IPS-18c (cell line): ENCODE measurements around the gene GAL.

Source experiments
- H3K4me3 ChIP-seq: 2 replicates; pipeline ENCODE4 v1.7.0; 2013; ENCODE audit warnings: low read depth, mild to moderate bottlenecking, low read length, moderate library complexity; ENCODE audit not compliant: insufficient read depth
- H3K9me3 ChIP-seq: one replicate; pipeline ENCODE4 v1.6.1; 2013; ENCODE audit warnings: mild to moderate bottlenecking, low read length, moderate library complexity; ENCODE audit not compliant: control insufficient read depth, insufficient read depth

GAL gene

DNA sequence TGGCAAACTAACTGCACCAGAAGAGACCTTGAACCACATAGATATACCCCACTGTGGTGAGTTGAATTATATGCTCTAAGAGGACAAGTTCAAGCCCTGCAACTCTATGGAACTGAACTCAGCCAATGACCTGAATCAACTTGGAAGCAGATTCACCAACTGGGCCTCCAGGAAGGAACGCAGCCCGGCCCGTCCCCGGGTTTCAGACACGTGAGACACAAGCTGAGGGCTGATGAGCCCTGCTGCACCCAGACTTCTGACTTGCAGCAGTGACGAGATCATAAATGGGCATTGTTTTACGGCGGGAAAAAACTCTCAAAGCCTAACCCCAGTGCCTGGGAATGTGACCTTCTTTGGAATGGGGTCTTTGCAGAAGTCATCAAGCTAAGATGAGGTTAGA is 28.5 kb upstream of the GAL start:
- no peak overlapping the region for H3K4me3 ChIP-seq
- peaks cover 4% of the 10 kb centered on the region for H3K9me3 ChIP-seq

DNA sequence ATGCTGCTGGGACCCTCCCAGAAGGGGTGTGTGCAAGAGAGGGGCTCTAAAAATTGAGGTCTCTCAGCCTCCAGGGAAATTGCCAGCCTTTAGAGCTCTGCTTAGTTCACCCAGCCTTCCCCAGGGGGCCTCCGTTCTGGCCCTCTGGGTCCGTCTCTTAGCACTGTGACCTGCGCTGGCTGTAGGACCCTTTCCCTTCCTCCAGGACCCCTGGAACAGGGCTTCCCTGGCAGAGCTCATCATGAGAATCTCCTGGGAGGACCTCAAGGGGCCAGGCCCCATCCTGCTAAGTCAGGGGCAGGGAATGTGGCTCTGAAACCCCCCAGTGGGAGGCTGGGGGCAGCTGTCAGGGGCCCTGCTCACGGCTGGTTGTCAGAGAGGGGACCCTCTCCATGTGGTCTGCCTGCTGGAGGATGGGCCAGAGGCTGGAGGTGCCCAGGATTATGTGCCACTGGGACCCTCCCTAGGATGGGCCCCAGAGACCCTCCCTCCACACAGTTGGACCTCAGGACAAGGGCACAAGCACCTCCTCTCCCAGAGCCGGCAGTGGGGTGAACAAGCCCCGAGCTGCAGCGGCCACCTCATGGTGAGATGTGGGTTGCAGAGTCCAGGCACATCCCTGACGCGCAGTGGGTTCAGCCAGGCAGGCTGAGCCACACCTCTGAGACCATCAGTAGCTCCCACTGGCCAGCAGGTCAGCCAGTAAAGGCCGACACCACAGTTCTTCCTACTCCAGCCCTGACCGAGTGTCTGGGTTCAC is 27.1 kb upstream of the GAL start:
- Histone ChIP-seq H3K9me3 (peaks cover 4% of the 10 kb centered on the region), H3K4me3 (no peak overlapping the region)

DNA sequence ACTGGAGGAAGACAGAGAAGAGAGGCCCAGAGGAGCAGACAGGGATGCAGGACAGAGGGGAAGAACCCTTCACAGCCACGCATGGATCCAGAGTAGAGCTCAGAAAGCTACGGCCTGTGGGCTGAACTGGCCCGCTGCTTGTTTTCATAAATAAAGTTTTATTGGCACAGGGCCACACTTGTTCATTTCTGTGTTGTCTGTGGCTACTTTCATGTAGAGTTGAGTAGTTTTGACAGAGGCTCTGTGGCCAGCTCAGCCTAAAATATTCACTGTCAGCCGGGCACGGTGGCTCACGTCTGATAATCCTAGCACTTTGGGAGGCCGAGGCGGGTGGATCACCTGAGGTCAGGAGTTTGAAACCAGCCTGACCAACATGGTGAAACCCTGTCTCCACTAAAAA is 26.2 kb upstream of the GAL start:
- peaks cover 9% of the 10 kb centered on the region for H3K9me3 ChIP-seq
- no peak overlapping the region for H3K4me3 ChIP-seq

DNA sequence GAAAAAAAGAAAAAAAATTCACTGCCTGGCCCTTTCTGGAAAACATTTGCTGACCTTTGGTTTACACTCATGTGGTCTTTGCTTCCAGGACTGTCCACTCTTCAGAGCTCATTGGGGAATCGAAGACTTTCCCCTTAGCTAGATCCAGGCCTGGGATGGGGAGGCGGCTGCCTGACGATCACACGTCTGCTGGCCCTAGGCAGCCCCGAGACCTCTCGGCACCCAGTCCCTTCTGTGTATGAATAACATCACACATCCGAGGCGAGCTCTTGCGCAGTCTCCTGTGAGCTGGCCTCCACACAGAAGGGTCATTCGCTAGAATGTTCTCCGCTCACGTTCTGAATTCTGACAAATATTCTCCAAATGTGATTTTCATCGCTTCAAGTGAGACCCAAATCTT is 25.7 kb upstream of the GAL start:
- H3K4me3 ChIP-seq = no peak overlapping the region

DNA sequence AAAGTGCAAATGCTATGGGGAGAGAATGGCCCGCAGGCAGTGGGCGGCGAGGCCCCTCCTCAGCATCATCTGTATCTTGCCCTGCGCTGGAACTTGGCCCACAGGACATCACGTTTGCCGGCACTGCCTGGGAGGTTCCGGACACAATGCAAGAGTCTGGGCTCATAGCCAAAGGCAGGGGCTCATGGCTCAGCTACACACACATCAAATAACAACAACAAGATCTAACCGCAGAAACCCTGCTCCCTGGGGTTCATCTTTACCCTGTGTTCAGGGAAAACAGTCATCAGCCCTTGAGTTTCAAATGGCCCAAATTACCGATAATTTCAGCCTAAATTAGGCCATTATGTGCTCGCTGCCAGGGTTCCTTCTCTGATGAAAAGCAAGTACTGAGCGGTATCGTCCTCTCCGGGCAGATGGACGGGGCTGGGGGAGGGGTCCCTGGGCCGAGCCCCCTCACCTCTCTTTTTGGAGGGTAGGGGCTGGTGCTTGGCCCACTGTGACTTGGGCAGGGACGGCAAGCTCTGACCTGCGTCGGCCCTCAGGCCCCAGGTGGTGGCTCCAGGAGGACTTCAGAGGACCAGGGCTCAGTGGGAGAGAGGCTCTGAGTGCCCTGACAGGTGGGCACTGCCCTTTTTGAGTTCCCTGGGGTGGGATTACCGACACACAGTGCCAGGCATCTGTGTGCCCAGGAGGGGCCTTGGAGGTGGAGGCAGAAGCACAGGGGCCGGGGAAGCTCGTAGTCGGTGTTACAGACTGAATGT is 25.0 kb upstream of the GAL start:
- H3K4me3 ChIP-seq = no peak overlapping the region
- H3K9me3 ChIP-seq = peaks cover 9% of the 10 kb centered on the region

More for the DNA sequence above, 25.7 kb upstream of the GAL start:
- H3K9me3 ChIP-seq = peaks cover 9% of the 10 kb centered on the region

DNA sequence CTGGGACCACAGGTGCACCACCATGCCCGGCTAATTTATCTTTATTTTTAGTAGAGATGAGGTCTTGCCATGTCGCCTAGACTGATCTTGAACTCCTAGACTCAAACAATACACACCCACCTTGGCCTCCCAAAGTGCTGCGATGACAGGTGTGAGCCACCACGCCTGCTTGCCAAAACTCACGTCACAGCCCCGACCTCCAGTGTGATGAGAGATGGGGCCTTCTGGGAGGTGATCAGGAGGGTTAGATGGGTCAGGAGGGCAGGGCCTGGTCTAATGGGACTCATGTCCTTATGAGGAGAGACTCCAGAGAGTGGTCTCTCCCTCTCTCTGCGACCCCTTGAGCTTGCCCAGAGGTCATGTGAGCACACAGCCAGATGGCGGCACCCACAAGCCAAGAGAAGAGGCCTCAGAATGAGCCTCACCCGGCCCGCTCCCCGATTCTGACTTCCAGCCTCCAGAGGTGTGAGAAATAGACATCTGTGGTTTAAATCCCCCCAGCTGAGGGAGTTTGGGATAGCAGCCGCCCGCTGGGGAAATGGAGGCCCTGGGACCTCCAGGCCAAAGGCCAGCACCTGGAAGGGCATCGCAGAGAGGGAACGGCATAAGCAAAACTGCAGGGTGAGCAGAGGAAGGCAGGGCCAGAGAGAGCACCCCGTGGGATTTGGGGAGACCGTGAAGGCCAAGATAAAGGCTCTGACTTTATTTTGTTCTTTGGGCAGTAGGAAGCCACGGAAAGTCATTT is 24.1 kb upstream of the GAL start:
- Histone ChIP-seq H3K9me3 (peaks cover 9% of the 10 kb centered on the region), H3K4me3 (no peak overlapping the region)

DNA sequence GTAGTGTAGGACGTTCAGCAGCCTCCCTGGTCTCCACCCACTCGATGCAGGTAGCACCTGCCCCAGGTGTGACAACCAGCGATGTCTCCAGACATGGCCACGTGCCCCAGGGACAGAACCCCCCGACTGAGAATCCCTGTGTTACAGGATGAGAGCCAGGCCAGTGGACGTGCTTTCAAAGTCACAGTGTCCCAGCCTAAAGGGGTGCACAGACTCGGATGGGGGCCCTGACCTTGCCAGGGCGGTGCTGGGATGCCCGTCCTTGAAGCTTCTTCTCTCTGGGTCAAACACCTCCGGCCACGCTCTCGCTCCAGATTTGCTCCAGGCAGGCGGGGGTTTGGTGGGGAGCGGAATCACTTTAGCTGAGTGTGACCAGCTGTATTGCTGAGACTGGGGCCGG is 23.3 kb upstream of the GAL start:
- Histone ChIP-seq H3K9me3 (peaks cover 7% of the 10 kb centered on the region), H3K4me3 (no peak overlapping the region)

DNA sequence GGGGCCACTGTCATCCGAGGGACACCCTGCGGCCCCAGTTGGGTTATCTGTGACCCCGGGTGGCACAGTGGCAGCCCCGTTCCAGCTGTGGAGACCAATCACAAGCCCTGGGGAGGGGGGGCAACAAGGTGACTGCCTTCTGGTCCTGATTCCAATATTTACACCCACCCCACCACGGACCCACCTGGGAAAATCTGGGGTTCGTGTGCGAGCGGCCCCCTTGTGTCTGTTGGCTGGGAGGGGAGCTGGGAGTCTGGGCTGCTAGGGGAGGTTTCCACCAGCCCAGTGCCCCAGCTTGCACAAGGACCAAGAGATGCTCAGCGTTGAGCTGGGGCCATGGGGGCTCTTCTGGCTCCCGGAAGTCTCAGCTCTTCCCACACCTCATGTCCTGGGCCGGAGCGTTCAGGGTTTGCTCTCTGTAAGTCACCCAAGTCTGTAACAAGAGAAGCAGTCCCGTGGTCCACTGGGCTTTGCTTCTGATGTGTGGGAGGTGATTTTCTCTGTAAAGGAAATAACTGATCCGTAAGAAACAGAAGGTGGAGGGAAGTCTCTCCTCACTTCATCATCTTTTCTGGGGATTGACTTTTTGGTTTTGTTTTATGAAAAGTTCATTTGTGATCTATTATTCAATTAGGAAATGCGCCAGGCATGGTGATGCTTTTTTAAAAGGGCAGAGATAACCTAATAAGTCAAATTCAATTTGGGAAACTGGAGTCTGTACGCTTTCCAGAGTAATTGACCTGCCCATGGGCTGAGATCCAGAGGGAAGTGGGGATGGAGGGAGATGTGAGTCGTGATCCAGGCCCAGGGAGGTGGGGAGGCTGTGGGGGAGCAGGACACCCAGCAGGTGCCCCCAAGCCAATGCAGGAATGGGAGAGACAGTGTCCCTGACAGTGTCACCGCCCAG is 22.4 kb upstream of the GAL start:
- Histone ChIP-seq H3K4me3 (no peak overlapping the region), H3K9me3 (peaks cover 9% of the 10 kb centered on the region)

DNA sequence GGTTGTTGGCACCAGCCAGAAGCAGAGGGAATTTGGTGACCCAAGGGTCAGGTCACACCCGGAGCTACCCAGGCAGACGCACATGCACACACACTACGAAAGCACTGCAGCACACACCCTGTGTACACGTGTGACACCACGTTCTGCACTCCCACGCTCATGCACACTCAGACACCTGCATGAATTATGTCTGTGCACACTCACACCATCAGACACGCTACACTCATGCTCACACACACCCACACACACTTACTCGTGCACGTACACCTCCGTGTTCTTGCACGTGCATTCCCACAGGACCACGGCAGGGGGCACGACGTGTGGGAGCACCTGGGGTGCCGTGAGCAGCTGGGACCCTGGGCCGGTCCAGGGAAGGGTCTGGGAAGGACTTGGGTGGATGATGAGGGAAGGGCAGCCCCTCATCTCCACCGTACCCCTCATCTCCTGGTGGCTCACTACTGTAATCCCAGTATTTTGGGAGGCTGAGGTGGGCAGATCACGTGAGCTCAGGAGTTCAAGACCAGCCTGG is 20.8 kb upstream of the GAL start:
- no peak overlapping the region for H3K4me3 ChIP-seq
- peaks cover 9% of the 10 kb centered on the region for H3K9me3 ChIP-seq

DNA sequence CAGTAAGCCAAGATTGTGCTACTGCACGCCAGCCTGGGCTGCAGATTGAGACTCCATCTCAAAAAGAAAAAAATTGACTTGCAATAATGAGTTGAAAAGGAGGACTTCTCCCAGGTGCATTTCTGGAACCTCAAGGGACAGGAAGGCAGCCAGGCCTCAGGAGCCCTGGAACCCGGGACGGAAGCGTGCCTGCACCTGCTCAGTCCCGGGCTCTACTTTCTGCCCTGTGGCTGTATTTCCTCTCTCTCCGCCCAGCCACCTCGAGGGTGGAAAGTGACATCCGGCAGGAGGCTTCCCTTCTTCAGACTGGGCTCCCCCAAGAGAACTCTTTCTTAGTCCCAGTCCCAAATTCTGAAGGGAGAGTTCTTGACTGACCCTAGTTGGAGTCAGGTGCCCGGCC is 20.2 kb upstream of the GAL start:
- no peak overlapping the region for H3K4me3 ChIP-seq
- H3K9me3 ChIP-seq = peaks cover 9% of the 10 kb centered on the region

DNA sequence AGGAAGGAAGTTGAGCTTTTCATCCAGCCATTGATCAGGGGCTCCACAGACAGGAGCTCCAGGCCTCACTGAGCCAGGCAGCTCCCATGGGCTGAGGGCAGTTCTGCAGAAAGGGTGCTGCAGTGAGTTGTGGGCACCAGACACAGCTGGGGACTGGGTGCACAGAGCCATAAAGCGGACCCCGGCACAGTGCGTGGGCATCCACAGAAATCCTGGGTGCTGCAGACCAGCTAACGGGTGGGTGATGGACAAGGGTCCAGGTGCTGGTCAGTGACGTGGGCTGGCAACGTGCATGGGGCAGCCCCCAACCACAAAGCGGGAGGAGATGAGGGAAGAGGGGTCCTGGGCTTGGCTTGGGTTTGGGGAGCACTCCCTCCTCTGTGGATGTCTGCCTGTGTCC is 19.4 kb upstream of the GAL start:
- no peak overlapping the region for H3K4me3 ChIP-seq
- H3K9me3 ChIP-seq = peaks cover 9% of the 10 kb centered on the region

DNA sequence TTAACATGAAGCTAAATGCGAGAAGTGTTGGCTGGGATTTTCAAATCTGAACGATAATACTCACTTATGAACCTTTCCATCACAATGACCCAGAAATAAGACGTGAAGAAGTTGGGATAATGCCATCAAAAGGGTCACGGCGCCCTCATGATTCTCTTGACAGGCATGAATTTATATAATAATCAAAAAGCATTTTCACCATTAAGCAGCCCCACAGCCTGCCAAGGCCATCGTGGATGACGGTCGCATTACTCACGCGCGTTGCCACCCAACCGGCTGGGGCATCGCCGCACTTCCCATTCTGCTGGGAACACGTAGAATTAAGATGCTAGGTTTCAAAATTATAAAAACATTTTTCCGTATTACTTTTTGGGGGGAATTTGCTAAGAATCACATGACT is 18.9 kb upstream of the GAL start:
- Histone ChIP-seq H3K4me3 (no peak overlapping the region), H3K9me3 (peaks cover 7% of the 10 kb centered on the region)

DNA sequence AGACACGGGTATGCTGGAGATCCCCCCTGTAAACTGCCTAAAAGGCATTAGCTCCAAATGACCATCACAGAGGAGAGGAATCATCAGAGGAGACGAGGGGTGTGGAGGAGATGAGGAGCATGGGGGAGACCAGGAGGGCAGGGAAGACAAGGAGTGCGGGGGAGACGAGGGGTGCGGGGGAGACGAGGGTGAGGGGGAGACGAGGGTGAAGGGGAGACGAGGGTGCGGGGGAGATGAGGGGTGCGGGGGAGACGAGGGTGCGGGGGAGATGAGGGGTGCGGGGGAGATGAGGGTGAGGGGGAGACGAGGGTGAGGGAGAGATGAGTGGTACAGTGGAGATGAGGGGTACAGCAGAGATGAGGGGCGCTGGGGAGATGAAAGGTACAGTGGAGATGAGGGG is 17.5 kb upstream of the GAL start:
- Histone ChIP-seq H3K9me3 (peaks cover 7% of the 10 kb centered on the region), H3K4me3 (no peak overlapping the region)

DNA sequence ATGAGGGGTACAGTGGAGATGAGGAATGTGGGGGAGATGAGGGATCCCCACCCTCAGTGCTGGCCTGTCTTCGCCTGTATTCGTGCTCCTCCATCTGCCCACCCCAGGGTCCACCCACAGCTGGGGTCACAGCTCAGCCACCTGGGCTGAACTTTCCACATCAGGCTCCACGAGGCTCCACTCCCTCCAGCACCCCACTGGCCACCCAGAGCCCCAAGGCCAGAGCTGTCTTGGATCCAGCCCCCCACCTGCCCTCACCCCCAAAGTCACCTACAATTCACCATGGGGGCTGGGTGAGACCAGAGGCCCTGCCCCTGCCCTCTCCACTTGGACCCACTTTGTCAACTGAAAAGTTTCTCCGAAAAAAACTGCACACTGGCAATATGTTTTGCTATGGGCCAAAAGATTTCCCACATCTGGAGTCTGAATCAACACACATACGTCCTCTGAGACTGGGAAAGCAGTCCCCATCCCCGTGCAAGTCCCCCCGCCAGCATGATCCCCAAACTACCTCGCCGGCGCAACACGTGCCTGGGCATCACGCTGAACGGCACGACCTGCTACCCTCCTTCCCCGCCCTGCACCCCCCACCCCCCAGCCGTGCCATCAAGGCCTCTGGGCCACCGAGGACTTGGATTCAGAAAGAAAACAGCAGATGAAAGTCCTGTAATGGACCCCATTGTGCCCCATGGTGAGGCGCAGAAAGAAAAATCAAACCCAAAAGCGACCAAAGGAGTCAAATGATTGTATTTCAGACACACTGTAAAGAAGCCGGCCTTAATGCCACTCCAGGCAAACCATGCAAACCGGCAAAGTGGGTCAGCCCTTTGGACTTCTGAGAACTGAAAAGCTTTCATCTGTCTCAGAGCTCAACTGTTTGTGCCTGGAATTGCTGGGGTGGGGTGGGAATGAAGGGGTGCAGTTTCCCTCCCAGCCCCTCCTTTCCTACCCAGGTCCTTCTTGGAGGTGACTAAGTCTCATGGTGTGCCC is 16.5 kb upstream of the GAL start:
- H3K9me3 ChIP-seq = peaks cover 2% of the 10 kb centered on the region
- H3K4me3 ChIP-seq = no peak overlapping the region

DNA sequence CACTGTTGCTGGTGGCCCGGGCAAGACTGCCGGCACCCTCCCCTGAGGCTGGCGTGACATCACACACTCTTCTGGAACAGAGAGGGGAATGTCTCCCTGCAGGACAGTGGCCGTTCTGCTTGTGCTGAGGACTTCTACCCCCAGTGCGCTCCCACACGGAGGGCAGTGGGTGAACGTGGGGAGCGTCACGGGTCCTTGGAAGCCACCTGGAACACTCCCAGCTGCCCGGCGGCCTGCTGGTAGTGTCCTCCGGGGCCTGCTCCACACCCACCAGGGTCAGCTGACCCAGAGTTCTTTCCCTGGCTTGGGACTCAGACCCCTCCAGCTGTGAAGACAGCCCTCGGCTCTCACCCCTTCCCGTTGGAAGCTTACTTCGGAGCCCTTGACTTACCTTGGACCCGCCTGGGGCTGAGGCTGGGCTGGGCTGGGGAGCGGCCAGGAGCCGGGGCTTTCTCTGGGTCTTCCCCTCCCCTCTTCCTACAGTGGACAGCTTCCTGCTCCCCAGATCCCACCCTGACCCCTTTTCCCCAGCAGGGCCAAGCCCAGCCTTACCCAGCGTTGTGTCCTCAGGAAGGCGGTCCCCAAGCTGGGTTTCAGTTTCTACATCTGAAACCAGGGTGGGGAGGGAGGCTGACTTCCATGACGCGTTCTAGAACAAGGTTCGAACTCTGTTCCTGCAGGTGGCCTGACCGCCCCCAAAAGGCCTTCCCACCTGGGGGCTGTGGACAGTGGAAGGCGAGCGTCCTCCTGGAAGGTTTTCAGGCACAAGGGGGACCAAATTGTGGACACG is 14.8 kb upstream of the GAL start:
- Histone ChIP-seq H3K9me3 (peaks cover 2% of the 10 kb centered on the region), H3K4me3 (no peak overlapping the region)
